Superior temporal gyrus (tissue), 1 donor: ENCODE results near the gene EDRF1.

Experiments
- DNase-seq: peaks from one replicate; pipeline ENCODE4 v3.0.0-alpha.2; 2016; ENCODE audit errors: extremely low spot score

The EDRF1 gene

DNA sequence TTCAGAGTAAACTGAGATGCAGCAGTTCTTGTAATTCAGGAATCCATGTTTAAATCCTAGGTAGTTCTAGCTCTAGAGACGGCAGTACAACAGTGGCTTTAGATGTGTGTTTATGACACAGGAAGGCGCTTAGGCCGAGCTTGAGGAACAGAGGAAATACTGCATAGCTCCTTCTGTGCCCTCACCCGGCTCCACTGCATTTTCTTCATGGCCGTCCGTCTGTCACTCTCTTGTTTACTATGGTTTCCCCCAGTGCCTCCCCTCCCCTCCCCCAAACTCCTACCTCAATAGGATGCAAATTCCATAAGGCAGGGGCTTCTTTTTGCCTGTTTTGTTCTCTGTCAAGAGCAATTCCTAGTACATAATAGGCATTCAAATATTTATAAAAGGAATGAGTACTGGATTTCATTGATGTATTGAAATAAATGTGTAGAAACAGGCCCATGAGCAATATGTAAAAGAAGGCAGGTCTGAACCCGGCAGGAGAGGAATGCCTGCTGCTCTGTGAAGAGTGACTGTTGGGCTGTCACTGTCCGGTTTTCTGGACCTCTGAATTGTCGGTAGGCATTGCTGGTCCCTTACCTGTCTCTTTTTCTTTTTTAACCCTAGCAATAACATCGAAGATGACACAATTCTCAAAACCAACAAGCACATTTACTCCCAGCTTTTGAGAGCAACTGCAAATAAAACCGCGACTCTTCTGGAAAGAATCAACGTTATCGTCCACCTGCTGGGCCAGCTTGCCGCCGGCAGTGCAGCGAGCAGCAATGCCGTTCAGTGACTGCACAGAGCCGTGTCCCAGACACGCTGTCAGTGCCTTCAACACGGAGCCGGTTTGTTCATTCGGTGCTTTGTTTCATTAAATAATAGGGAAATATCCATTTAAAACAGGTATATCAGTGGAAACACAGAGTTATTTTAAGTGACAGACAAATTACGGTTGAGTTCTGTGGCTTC is 43.5 kb downstream of the EDRF1 start:
- no peak for DNase-seq

DNA sequence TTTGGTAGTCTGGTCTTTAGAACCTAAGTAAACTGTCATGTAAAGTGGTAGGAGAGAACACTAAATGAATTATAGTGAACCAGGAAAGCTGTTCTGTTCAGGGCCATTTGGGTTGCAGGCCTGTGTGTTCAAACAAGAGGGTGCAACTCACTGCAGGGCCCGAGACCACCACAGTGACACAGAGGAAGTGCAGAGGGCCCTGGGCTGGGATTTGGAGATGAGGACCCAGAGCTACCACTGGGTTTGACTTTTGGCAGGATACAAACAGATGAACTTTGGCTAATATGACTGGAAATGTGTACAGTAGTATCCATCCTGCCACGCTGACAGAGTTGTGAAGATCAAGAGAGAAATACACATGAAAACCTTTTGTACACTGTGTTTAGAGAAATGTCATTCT is 46.3 kb downstream of the EDRF1 start:
- no peak for DNase-seq

DNA sequence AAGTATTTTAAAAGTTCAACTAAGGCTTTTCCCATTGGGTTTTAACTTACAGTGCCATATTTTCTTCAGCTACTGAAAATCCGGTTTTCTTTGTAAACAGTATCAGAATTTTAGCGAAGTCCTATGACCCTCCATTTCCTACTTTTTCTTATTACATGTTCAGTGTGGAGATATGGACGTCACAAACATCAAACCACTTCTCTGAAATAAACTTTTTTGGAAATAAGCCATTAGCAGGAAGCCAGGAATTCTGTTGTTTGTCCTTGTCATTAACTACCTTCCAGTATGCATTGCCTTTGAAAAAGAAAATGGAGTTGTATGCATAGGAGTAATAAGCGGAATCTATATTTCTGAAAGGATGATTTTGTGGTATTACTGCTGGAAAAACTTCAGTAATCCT is 47.0 kb downstream of the EDRF1 start:
- no peak for DNase-seq

DNA sequence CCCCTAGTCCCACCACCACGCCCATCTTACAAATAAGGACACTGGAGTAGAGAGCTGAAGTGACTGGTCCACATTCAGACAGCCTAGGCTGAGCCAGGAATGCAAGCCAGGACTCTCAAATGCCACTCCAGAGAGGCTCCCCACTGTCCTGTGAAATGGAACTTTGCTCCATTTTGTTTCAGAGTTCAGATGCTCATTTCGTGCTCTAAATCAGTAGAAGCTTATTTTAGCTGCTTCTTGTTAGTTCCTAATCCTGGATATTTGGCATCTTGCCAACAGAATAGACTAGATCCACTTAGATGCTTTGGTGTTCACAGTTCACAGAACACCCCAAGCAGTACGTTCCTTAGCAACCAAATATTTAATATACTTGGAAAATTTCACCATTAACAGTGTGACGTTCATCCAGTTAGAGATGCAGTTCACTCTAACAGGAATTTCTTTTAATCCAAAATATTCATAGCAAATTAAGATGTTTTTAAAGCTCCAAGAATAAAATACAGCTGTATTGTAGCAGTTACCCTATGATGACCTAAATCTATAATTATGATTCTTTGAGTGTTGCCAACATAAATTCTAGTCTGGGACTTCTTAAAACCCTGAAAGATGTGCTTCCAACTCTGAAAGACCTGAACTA is 48.8 kb downstream of the EDRF1 start:
- DNase-seq: peak; percentile 74

DNA sequence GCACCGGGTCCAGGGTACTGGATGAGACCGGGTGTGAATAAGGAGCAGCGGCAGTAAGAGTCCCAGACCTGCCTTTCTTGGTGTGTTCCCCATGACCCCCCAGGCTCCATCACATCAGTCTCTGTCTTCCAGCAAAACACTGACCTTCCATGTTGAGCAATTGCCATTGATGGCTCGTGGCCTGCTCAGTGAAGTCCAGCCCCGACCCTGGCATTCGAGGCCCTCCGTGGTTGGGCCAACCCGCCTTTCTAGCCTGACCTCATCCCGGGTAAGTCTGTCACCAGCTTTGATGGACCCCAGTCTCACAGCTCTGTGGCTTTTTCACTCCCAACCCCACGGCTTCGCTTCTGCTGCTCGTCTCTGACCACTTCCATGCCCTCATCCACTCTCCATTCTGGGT is 49.7 kb downstream of the EDRF1 start:
- DNase-seq: no peak

DNA sequence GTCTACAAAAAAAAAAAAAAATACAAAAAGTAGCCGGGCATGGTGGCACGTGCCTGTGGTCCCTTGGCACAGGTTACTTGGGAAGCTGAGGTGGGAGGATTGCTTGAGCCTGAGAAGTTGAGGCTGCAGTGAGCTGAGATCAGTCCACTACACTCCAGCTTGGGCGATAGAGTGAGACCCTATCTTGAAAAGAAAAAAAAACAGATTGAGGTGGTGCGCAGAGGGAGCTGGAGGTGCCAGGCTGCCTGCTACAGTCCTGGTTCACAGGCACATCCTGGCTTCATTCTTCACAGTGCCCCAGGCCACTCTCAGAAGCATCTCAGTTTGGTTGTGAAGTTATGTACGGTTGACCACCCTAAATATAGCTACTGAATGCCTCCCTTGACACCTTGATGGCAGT is 51.3 kb downstream of the EDRF1 start:
- DNase-seq: no peak

DNA sequence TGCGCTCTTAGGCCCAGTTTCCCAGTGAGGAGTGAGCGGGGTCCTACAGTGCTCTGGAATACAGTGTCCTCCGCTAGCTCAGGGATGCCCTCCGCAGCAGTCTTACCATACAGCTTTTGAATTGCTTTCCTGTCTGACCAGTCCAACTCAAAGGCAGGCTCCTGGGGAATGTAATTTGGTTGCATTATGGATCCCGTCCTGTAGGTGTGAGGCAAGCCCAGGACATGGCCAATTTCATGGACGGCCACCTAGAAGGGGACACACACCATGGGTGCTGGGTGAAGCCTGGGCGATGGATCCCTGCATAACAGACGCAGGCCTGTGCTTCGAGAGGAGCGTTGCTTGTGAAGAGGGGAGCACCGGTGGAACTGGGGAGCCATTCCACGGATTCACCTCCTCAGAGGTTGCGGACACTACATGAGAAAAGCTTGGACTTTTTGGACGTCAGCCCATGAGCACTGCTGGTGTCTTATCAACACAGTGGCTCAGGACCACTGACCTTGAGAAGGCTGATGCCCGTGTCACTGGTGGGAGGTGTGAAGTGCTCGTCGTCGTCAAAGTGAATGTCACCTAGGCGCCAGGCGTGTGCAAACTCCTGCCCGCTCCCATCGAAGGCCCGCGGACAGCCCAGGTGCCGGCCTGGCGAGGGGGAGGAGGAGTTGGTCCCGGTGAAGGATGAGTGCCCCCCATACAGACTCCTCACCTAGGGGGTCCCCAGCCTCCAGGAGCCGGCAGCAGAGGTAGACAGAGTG is 52.8 kb downstream of the EDRF1 start:
- no peak for DNase-seq

DNA sequence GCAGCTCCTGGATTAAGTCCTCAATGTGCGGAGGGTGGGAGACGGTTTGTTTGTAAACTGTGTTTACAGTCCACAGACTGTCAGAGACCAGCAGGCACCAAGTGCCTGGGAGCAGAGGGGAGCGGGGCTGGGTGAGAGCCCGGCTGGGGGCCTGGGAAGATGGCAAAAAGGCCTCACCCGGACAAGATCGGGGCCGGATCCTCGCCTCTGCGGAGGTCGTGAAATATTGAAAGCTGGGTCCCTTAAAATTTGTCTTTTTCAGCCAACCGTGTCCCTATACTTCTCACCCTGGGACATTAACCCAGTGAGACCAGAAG is 53.3 kb downstream of the EDRF1 start:
- no peak for DNase-seq

DNA sequence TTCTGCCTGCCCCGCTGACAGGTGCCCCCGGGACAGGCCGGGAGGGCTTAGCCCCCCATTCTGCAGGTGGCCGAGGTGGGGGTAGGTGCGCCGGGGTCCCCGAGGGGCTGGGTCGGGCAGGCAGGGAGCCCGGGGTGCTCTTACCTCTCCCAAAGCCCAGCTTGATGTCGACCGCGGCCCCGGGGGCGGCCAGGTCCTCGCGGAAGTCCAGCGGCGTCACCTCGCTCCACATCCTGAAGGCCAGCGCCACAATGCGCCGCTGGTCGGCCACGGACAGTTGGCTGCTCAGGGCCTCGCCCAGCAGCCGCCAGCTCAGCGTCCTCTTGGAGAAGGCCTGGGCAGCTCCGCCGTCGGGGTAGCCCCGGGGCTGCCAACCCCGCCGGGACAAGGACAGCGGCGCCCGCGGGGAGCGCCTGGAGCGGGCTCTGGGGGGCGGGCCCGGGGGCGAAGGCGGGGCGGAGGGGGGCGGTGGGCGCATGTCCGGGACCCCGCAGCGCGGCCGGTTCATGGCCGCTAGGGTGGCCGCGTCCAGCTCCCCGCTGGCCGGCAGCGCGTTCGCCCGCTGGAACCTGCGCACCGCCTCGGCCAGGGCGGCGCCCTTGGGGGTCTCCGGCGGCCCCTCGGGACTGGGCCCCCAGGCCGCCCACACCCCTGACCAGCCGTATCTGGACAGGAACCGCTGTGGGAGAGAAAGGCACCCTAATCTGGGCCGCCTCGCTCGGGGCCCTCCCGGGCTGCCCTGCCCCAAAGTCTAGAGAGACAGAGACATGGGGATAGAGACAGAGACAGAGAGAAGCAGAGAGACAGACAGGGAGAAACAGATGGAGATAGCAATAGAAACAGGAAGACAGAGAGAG is 54.4 kb downstream of the EDRF1 start:
- DNase-seq: no peak

DNA sequence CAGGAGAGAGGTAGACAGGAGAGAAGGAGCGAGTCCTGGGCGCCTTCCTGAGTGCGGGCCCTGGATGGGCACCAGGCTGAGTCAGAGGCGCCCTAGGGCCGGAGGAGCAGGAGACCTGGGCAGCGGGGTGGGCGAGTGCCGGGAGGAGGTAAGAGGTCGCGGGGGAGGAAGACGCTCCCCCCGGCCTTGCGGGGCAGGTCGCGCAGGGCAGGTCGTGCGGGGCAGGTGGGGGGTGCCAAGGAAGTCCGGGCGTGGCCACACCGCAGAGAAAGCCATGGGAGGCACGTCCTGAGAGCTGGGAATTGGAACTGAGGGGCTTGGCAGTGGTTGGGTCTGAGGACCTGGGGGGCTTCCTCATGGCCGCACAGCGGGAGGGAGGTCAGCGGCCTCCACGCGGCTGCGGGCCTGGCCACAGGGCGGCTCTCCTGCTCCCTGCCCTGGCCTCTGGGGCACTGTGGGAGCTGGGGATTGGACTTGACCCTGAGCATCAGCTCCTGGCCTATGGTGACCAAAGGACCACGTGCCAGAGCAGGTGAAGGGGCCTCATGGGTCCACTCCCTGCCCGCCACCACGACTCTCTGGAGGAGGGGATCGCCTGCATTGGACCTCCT is 55.2 kb downstream of the EDRF1 start:
- no peak for DNase-seq

DNA sequence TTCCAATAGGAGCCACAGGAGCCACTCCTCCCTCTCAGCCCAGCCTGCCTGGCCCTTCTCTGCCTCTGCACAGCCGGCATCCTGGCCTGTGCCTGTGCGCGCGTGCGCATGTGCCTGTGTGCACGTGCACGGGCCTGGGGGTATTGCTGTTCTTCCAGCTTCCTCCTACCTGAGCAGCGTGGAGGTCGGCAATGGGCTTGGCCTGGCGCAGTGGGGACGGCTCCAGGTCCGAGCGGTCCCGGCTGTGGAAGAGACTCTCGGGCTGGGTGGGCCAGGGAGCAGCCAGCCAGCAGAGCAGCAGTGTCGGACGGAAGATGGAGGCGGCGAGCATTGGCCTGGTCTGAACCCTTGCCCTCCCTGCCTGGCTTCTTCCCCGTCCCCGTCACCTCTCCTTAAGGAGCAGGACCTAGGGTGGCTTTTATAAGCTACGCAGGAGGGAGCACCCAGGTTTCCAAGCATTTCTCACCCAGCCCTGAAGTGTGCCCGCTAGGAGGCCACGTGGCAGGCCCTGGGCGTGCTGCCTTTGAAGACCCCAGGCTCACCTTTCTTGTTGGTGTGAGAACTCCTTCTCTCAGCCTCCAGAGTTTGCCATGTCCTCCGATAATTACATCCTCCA is 56.1 kb downstream of the EDRF1 start, which contains the start of gene MMP21:
Gene MMP21 (minus strand): TSS at position 331 of the 616 bp plus-strand sequence. CDS start 0 bp downstream, at position 331.
- DNase-seq: no peak

DNA sequence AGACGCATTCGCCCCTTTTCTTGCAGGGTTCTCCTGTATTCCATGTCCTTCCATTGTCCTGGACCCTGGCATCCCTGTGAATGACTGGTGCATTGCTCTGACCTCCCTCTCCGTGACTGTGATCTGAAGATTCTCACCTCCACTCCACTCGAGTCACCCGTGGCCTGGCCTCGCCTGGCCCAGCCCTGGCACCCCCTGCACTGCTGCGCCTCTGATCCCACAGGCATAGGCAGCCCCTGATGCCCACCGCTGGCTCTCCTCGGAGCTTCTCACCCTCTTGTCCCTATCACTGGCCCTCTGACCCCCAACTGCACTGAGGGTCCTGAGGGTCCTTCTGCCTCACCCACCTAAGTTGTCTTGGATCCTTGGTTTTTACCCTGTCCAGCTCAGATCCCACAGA is 58.3 kb downstream of the EDRF1 start:
- DNase-seq: no peak

DNA sequence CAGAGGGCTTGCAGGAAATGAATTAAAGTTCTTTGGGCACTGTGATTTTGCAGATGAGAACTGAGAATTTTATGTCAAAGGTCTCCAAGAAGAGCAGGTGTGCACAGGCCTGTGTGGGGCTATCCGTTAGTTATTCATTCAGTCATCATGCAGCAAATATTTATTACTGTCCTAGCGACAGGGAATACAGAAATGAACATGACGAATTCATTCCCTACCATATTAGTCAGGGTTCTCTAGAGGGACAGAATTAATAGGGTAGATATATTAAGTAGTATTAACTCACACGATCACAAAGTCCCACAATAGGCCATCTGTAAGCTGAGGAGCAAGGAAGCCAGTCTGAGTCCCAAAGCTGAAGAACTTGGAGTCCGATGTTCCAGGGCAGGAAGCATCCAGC is 59.0 kb downstream of the EDRF1 start:
- DNase-seq: no peak

DNA sequence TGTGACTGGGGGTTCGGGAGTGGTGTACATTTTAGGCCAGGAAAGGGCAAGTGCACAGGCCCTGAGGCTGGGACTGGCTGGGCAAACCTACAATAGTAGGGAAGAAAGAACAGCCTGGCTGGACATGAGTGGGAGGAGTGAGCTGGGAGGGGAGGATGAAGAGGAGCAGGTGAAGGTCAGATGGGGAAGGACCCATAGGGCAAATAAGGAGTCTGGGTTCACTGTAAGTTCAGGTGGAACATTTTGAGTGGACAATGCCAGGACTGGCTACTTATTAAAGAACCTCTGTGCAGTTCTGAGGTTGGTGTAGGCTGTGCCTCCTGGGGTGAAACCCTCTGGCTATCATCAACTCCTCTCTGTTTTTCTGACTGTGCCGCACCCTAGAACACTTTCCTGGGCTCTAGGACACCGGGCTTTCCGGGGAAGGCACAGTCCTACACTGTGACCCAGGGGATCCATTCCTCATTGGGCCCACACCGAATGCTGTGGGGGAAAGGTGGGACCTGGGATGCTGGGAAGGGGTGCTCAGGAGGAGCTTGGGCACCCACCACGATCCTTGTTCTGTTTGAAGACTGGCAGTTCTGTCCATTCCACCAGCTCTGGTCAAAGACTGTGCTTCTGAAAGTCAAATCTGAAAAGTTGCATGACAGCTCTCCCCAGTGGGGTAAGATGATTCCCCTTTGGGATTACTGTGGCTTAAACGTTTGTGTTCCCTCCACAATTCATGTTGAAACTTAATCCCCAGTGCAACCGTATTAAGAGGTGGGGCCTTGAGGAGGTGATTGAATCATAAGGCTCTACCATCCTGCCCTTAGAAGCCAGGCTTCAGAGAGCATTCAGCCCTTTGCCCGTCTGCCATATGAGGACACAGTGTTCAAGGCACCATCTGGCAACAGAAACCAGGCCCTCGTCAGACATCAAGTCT is 60.2 kb downstream of the EDRF1 start:
- DNase-seq: no peak

DNA sequence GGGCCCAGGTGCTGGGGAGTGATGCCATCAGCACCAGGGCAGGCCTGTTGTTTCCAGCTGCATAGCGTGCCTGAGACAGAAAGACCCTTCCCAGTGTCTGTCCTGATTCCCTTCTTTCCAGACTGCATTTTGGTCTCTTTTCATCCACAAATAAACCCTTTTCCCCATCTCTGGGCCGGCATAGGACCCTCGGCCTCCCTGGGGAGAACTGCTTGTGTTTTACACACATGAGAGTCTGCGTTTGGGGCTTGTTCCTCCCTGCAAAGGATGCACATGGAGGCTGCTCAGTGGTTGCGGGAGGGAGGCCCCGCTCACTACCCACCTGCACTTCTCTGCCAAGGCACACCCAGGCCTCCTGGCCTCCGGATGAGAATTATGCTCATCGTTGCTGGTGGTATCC is 61.9 kb downstream of the EDRF1 start:
- no peak for DNase-seq

DNA sequence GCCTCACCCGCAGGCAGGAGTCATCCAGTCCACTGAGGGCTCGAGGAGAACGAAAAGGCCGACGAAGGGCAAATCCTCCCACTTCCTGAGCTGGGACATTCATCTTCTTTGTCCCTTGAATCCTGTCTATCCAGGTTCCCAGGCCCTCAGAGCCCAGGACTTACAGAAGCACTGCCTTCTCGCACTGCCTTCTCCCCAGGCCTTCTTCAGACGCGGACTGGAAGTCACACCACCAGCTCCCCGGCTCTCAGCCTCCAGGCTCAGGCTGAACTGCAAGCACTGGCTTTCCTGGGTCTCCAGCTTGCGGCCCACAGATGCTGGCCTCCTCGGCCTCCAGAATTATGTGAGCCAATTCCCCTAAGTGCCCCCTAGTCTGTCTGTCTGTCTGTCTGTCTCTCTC is 62.5 kb downstream of the EDRF1 start:
- DNase-seq: no peak

DNA sequence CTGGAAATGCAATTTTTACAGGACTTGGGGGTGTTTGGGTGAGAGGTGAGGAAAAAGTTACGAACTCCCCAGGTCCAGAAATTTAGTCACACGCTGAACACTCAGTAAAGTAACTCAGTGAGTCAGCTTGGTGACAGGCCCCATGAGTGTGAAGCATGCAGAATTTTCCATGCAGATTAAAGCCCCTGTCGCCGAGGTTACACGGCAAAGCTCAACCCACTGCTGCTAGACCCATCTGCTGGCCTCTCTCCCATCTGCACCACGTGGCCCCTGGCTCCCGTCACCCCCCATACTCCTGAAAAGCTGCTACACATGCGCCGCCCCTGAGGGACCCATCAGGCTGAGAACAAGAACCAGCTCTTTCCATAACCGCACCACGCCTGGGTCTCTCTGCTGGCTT is 63.1 kb downstream of the EDRF1 start:
- DNase-seq: no peak

DNA sequence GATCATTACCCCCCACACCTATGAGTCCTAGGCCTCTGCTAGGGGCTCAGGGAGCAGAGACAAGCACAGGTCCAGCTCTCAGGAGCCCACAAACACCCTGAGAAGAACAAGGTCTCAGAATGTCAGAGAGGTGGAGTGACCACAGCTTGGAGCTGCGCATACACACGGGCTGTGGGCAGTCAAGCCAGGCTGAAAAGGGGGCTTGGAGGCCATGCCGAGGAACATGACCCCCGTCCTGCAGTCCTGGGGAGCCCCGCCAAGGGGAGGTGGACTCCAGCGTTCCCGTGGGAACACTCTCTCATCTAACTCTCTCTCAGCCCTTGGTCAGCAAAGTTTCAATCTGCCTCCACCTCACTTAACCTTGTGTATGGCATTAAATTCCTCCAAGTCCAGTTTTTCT is 63.9 kb downstream of the EDRF1 start:
- DNase-seq: no peak

DNA sequence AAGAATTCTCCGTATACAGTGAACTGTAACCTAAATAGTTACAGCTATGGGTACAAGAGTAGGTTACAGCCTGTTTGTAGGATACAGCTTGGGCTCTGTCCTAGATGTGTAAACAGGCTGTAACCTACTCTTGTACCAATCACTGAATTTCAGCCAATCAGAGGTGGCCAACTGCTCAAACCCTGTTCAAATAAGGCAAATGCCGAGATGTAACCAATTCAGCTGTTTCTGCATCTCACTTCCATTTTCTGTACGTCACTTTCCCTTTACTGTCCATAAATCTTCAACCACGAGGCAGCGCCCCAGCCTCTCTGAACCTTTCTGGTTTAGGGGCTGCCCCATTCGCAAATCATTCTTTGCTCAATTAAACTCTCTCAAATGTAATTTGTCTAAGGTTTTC is 64.4 kb downstream of the EDRF1 start:
- DNase-seq: no peak

DNA sequence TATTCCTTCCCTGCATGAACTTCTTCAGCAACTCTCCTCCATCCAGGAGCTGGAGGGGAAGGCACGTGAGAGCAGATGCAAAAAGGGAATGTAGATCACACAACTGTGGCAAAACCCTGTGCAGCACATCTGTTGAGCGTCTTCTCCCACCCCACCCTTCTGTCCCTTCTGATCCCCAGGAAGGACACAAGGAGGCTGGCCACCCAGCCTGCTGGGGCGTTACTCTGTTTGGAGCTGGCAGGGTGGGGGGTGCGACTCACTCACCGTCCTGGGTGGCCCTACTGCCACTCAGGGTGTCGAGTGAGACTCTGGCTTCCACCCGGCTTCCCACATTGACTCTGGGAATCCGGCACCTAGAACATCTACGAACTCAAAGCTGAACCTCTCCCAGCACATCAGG is 66.3 kb downstream of the EDRF1 start:
- DNase-seq: no peak
